Nucleus accumbens (tissue), 56 donors: Measurements from ENCODE around the gene DLG5.

Experiments
- DNase-seq, 56 donors: peaks; one replicate each; lab custom pipeline; 2025; lab: John Stamatoyannopoulos, UW

DLG5 gene

DNA sequence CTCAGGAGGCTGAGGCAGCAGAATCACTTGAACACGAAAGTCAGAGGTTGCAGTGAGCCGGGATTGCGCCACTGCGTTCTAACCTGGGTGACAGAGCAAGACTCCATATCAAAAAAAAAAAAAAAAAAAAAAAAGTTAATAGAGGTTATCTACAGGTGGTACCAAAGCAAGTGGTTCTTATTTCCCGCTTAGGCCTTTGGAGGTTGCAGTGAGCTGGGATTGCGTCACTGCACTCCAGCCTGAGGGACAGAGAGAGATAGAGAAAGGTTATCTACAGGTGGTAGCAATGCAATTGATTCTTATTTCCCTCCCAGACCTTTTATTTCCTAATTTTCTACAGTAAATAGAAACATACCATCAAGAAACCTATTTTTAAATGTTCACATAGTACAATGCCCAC is 98.2 kb downstream of the DLG5 start:
- DNase-seq = no peak

DNA sequence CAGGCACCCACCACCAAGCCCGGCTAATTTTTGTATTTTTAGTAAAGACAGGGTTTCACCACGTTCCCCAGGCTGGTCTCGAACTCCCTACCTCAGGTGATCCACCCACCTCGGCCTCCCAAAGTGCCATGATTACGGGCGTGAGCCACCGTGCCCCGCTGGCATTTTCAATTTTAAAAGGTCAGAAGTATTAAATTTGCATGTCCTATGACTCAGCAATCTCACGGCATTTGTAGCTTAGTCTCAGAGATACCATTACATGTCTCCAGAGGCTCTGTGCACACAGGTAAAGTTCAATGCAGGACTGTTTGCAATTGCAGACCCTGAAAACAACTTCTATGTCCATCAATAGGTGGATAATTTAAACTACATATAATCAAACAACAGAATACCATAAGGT is 99.2 kb downstream of the DLG5 start:
- no peak for DNase-seq

DNA sequence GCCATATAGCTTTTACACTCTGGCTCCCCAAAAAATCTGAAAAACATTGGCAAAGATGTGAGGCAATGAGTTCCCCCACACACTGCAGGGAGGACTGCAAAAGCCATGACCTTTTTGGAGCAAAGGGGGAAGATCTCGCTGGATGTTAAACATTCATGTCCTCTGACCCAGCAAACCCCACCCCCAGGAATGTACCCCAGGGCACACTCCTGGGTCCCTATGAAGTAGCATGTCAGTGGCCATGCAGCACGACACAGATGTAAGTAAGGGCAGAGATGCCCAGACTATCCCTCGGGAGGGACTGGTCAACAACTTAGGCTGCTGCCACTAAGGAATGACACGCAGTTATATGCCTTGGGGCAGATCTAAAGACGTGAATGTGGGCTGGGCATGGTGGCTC is 100.6 kb downstream of the DLG5 start:
- DNase-seq = no peak

DNA sequence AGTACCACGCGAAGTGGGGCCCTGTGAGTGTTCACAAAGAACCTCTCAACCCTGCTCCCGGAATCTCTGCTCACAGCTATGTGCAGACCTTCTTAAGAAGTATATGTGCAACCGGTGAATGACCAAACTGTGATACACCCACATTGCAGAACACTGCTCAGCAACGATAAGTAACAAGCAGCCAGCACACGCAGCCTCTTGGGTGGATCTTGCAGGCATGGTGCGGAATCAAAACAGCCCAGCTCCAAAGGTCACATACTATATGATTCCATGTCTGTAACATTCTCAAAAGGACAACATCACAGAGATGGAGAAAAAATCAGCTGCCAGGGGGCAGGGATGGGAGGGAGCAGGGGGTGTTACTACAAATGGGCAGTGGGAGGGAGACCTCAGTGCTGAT is 101.6 kb downstream of the DLG5 start:
- DNase-seq = no peak

DNA sequence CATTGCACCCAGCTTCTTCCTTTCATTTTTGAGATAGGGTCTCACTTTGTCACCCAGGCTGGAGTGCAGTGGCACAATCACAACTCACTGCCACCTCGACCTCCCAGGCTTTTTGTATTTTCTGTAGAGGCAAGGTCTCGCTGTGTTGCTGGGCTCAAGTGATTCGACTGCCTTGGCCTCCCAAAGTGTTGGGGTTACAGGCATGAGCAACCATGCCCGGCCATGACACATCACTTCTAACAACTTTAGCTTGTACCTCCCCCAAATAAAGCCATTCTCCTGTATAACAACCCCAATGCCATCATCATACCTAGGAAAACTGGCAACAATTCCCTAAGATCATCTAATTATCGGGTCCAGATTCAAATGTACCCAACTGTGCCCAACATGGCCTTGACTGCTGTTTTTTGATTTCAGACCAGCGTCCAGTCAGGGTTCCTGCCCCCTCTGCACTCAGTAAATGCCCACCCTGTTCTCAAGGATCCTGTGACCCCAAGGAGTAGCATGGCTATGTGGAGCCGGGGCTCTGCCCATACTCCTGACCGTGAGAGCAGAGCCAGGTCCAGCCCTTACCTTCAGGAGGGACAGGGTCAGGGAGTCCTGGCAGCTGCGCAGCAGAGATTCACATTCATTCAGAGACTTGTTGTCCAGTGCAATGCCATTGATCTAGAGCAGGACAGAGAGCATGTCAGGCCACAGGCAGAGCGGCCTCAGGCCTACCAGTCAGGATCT is 102.6 kb downstream of the DLG5 start:
- DNase-seq = no peak

DNA sequence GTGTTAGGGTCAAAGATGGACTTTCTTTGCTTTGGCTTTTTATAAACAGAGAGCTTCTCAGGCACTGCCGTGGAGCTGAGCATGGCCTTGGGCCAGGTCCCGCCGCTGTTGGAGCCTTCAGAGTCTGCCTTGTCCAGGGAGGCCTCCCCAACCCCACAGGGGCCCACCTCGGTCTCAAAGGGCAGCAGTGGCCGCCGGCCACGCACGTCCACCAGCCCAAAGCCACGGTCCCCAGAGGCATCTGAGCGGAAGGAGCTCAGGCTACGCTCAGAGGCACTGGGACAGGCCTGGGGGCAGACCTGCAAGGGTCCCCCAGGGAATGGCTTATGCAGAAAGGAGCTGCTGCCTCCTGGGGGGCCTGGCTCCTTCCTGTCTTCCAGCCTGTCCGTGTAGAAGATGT is 105.0 kb downstream of the DLG5 start:
- DNase-seq = peak in 3 of 56 donors; percentile 8 to 23 (median 18)

DNA sequence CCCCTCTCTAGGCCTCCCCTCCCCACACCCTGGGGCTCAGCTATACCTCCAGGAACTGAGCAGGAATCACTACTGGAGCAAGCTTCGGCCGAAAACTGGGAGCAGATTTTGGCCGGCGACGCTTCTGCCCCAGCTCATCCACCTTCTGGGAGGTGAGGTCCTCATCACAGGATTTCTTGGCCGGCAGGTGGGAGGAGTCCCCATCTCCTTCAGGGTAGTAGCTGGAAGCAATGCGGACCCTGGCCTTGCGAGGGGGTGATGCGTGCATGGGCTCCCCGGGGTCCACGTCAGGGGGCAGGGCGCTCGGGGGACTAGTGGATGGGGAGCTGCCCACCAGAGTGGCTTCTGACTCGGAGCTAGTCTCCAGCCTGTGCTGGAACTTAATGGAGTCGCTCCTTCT is 105.5 kb downstream of the DLG5 start:
- DNase-seq = no peak

DNA sequence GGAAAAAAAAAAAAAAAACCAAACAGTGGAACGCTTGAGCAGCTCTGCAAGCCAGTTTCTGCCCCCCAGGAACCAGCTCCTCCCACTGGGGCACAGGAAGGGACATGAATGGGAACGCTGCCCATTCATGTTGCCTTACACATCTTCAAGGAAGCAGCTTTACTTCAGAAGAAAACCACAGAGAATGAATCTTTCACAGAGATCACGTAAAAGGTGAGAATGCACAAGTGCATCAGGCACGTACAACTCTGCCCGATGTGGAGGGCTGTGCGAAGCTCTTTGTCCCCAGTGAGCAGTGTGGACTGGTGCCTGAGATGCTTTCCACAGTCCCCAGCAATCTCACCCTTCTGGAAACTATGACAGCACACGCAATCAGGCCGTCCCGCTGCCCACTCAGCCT is 106.2 kb downstream of the DLG5 start:
- no peak for DNase-seq

DNA sequence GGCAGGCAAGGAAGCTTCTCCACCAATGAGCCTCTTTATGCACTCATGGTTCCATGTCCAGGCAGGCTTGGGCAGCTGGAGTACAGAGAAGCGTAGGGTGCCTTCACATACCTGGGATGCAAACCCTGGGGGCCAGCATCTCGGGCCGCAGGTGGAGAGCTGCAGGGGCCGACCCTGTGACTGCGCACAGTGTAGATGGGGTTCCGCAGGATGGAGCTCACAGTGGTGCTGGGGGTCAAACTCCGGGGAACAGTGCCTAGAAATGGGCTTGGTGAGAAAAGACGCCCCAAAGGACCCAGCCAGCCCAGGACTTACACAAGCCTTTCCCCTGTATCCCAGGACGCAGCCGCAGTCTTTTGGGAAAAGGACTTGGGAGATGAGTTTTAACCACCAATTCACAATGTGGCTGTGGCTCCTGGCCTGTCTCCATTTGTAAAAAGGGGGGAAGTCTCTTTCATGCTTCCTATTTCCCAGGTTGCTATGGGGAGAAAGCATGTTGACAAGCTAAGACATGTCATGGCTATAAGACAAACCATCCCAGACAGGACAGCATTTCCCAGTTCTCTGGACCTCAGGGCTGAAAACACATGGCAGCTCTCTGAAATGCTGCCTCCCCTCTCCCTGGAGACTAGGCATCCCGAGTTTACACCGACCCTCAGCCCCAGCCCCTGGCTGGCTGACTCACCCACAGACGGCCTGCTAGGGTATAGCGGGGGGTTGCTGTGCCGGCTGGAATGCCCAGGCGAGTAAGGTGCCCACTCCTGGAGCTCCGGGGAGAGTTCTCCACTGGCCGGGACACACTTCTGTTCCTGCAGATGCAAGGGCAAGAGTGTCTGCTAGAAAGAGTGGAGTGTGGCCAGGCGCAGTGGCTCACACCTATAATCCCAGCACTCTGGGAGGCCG is 107.1 kb downstream of the DLG5 start:
- no peak for DNase-seq

DNA sequence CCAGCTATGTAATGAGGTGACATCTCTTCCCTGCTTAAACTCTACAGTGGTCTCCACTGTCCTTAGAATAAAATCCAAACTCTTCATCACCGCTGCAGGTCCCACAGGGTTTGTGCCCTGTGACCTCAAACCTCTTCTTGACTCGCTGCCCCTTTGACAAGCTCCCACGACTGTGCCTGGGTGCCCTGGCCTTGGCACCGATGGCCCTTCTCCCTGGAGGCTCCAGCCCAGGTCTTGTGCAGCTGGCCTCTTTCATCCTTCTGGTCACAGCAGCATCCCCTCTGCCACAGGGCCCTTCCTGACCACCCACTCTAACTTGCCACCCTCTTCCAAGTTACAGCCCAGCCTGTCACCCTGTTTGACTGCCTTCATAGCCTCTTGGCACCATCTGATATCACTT is 108.2 kb downstream of the DLG5 start:
- no peak for DNase-seq

DNA sequence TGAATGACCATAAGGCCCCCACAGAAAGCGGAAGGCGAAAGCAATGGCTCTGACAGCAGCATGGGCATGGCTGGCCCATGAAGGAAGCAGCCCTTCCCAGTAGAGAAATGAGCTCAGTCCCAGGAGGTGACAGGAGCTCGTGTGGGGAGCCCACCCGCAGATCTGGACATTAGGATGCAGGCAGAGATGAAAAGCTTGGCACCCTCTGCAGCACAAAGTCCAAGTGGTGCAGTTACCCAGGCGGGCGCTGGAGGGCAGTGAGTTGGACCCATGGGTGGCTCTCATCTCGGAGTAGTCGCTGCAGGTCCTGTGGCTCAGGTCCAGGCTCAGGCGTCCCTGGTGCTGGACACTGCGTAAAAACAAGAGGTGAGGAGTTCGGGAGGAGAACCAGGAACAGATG is 109.0 kb downstream of the DLG5 start:
- no peak for DNase-seq

DNA sequence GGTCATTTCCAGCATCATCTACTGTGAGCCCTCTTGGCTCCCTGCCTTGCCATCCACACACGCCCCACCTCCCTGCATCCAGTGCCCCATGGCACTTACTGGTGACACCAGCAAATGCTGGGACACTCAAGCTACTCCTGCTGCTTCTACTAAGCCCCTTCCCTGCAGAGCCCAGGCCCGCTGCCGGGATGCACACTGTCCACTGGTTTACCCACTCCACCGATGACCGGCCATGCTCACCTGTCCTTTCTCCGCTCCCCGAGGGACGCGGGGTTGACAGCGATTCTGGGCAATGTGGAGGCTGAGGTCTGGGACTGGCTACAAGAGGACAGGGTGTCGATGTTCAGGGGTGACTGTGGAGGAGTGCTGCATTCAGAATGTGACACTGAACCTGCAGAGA is 110.2 kb downstream of the DLG5 start:
- no peak for DNase-seq

DNA sequence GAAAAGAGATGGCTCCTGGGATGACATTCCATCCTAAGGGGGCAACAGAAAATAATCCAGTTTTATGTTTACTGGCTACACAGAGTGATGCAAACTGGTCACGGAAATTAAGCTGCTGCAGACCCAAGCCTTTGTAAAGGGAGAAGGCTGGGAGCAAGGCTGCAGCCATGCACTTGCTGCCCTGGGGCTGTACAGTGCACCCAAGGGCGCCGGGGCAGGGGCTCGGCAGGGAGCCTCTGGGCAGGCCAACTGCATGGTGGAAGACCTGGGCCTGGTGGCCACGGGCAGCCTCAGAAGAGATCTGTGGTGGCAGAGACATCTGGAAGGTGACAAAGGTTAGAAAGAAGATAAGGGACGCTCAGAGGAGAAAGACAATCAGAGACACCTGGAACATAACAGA is 113.8 kb downstream of the DLG5 start:
- no peak for DNase-seq

DNA sequence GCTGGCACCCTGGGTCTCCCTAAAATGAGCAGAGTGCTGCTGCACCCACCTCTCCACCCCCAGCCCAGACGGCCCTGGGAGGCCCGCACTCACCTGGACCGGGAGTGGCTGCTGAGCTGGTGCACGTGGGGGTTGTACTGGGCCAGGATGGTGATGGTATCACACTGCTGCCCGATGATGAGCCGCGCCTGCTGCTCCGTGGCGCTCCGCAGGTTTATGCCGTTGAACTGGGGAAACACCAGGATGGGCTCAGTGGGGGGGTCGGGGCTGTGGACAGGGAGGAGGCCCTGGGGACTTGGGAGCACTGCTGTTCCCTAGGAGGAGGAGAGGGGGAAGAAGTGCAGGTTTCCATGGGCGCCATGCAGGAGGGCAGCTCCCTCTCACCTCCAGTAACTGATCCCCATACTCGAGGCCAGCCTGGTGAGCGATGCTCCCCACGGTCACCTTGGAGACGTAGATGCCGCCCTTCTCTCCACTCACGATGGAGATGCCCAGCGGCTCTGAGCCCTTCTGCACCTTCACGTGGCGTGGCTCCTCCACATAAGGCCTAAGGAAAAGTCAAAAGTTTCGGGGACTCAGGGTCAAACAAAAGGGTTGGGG is 114.6 kb downstream of the DLG5 start:
- DNase-seq = no peak

DNA sequence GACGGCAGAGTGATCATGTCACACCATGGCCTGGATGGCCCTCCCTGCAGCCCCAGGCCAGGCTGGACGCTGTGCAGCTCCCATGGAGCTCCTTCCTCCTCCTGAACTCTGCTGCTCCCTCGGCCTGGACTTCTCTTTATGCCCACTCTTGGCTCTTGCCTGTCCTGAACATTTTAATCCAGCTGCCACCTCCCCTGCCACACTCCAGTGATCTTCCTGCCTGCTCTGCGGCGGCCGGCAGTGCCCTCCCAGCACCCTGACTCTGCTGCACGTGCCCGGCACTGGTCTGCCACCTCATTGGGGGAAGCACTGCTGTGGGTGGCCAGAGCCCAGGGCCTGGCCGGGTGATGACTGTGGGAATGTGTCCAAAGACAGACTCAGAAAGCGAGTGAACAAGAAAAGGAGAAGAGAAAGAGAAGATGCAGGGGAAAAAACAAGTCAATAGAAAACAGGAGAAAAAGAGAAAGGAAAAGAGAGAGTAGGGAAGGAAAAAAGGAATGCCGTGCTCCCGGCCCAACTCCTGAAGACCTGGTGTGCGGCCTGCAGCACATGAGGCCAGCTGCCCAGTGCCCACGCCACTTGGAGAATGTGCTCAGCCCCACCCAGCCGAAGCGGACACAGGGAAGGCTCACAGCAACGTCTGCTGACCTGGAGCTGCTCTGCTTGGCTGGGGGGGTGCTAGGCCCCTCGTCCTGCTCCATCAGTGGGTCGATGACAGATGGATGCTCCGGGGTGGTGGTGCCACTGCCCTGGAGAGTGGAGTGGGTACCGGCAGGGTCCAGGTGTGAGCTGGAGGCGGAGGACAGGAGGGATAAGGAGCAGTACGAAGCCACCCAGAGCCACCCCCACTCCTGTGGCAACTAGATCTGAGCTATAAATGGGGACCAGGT is 115.9 kb downstream of the DLG5 start:
- peak in 3 of 56 donors; percentile 9 to 20 (median 12) for DNase-seq

DNA sequence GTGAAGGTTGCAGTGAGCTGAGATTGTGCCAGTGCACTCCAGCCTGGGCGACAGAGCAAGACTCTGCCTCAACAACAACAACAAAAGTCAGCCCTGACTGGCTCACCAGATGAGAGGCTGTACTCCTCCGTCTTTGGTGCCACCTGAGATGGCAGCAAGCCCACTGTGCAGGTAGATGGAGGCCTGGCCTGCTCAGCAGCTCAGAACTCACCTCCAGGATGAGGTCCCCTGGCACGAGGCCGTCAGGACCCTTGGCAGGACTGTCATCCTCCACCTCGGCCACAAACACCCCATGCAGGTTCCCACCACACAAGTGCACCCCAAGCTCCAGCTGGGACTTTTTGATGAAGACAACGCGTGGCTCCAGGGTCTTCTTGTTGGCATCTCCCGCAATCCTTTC is 117.2 kb downstream of the DLG5 start:
- DNase-seq = no peak

DNA sequence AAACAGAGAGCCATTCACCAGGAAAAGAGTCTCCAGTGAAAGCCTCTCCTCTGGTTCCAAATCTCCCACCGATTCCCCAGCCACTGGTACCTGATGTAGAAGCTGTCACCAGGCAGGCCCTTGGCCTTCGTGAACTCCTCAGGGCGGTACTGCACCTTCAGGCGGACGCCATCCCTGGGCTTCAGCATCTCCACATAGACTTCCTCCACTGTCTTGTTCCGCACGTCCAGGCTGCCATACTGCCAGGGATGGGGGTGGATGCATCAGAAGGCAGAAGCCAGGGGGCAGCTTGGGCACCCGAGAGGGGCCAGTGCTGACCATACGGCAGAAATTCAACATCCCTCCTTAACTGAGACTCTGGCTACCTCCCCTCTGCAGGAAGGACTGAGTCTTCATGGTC is 118.8 kb downstream of the DLG5 start:
- DNase-seq = no peak

DNA sequence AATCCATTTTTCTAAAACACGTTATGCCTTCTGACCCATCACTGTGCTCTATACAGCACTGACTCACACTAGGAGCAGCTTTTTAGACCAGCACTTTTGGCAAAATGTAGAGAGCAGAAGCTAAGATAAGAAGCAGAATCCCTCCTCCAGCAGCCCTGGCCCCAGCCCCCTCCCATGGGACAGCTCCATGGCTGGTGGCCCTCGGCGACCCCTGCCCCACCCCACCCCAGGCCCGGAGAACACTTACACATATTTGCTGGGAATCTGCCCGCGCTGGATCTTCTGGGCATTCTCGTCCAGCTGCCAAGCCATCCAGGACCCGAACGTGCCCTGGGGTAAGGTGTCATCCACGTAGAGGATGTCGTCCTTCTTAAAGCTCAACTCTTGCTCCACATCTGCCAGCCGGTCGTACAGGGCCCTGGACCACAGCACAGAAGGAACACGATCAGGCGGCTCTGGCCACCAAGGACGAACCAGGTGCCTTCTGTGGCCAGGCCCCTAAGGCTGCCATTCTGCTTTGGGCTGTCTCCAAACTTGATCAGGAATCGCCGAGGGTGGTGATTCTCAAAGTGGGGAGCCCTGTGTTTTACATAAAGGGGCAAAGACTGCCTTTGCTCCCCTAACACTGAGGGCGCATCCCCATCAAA is 119.9 kb downstream of the DLG5 start:
- DNase-seq = no peak

DNA sequence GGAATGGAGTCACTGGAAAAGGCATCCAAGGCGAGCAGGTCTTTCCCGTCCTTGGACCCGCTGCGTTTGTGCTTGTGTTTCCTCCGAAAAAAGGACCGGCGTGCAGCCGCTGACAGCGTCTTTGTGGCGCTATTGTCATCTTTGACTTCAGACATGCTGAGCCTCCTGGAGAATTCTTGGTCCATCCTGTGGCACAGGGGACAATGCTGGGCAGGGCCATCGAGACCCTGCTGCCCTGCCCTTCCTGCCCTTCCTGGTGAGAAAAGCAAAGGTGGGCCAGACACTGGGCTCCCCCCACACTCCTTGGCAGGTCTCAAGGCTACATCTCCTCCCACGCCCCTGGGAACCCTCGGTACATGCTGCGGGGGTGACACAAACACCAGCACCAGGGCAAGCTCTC is 120.9 kb downstream of the DLG5 start:
- DNase-seq = no peak

DNA sequence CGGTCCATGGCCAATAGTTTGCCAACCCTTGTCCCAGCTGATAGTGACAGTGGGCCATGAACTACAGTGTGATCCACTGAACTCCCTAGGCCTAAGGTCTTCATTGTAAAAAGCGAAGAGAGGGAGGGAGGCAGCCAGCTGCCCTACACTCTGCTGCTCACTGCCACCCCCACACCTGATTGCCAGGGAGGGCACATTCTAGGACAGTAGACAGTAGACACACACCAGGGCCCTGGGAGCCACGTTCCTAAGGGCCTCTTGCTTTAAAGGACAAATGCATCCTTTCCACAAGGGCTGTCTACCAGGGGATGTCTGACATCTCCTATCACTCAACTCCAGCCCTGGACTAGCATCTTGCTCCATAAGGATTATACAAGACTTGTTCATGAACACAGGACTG is 122.2 kb downstream of the DLG5 start:
- no peak for DNase-seq
